Loucy (cell line): Measurements from ENCODE around the gene AGRN.

Experiments used
- EZH2phosphoT487 ChIP-seq: fragments of 200-600 bp; IDR thresholded peaks from 2 replicates; pipeline ENCODE4 v1.6.1; 2018; ENCODE audit warnings: antibody characterized with exemption, mild to moderate bottlenecking, moderate library complexity, borderline replicate concordance
- TF ChIP-seq, protein P1 (sequence below): fragments of 200-600 bp; sonication (generic); conservative IDR thresholded peaks from 2 replicates; pipeline ENCODE4 v1.5.1; 2014; ENCODE audit warnings: mild to moderate bottlenecking, antibody characterized with exemption, low read length

DNA sequence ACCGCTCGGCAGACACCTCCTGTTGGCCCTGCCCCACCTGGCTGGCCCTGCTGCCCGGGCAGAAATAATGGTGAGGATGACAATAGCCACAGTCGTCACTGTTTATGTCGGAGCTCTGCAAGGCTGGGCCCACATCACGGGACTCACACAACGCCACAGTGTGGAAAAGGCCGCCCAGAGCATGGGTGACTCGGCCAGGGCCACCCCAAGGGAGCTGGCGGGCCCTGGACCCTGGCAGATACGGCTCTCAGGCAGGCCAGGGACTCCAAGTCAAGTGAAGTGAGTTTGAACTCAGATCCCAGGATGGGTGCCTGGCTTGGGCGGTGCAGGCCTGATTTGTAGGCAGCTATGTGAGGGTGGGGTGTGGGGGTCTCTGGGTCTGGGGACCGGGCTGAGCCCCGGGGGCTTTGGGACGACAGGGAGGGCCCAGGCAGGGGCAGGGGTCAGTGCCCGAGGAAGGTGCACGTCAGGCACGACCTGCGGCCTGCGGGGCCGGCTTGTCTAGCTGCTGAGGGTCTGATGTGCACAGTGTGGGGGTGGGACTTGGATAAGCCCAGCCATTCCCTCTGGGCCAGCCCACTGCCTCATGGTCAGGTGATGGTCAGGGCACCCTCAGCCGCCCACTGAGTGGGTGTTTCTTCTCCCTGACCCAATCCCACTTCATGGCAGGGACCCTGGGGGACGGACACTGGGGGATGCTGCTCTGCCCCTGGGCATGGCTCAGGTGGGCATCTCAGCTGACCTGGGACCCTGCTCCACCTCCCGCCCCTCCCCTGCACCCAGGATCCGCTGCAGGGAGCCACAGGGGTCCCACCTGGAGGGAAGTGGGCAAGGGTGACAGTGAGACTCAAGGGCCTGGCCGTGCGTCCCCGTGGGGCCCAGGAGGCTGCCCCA, 53.2 kb downstream of the AGRN start:
- TF ChIP-seq, protein P1, sequence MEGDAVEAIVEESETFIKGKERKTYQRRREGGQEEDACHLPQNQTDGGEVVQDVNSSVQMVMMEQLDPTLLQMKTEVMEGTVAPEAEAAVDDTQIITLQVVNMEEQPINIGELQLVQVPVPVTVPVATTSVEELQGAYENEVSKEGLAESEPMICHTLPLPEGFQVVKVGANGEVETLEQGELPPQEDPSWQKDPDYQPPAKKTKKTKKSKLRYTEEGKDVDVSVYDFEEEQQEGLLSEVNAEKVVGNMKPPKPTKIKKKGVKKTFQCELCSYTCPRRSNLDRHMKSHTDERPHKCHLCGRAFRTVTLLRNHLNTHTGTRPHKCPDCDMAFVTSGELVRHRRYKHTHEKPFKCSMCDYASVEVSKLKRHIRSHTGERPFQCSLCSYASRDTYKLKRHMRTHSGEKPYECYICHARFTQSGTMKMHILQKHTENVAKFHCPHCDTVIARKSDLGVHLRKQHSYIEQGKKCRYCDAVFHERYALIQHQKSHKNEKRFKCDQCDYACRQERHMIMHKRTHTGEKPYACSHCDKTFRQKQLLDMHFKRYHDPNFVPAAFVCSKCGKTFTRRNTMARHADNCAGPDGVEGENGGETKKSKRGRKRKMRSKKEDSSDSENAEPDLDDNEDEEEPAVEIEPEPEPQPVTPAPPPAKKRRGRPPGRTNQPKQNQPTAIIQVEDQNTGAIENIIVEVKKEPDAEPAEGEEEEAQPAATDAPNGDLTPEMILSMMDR: no peak
- TF ChIP-seq EZH2phosphoT487: no peak
